ENCODE results near the gene WHRN.

WHRN gene

DNA sequence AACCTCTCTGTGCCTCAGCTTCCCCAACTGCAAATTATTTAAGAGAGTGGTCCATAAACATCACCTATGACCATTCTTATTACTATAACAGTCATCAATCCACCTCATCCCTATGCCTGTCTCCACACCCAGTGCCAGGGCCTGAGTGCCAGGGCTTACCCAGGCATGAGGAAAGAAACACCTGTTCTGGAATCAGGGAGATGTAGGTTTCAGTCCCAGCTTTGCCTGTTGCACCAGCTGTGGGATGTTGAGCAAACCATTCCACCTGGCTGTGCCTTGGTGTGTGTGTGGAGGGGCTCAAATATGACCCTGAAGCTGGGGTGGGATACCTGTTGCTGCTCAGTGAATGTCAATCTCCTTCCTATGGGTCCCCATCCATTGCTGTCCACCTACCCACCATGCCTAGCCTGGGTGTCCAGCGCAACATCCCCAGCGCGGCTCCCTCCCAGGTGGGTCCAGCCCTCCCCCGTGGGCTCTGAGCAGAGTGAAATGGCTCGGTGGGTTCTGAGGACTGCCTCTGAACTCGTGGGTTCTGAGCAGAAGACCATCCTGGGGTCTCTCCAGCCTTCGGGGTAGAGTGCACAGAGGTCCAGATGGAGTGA lies 133.8 kb downstream of the WHRN start:
- H3K36me3 Mint-ChIP-seq (ENCODE audit: low read depth), result peaks cover 73% of the 10 kb centered on the region
- ATAC-seq (no peak), DNase-seq (no peak)
- H3K27me3 Mint-ChIP-seq, result no peaks in the 10 kb centered on the region
- H3K4me3 Mint-ChIP-seq, result peak overlapping the region; percentile 70
- H3K4me1 Mint-ChIP-seq, result peaks cover 87% of the 10 kb centered on the region
- H3K27ac Mint-ChIP-seq, result peak overlapping the region; percentile 84
- H3K9me3 Mint-ChIP-seq, result peaks cover 3% of the 10 kb centered on the region

DNA sequence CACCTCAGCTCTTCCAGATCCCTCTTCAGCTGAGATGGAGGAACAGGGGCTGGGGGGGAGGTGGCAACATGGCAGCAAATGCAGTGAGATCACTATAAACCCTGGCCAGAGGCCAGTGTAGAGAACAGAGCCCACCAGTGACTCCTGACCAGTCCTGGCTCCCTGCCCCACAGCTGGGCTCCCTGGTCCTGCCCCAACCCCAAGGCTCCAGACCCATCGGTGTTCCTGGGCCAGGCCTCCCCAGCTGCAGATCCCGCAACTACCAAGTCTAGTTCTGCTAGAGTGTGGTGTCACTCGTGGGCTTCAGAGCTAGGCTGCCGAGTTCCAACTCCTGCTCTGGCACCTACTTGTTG lies 134.3 kb downstream of the WHRN start:
- Mint-ChIP-seq H3K9me3 (peaks cover 3% of the 10 kb centered on the region), H3K4me3 (no peak overlapping the region), H3K27ac (peak overlapping the region; percentile 84), H3K27me3 (no peaks in the 10 kb centered on the region), H3K4me1 (peaks cover 90% of the 10 kb centered on the region), H3K36me3 (ENCODE audit: low read depth) (peaks cover 76% of the 10 kb centered on the region)
- ATAC-seq (no peak), DNase-seq (no peak)

DNA sequence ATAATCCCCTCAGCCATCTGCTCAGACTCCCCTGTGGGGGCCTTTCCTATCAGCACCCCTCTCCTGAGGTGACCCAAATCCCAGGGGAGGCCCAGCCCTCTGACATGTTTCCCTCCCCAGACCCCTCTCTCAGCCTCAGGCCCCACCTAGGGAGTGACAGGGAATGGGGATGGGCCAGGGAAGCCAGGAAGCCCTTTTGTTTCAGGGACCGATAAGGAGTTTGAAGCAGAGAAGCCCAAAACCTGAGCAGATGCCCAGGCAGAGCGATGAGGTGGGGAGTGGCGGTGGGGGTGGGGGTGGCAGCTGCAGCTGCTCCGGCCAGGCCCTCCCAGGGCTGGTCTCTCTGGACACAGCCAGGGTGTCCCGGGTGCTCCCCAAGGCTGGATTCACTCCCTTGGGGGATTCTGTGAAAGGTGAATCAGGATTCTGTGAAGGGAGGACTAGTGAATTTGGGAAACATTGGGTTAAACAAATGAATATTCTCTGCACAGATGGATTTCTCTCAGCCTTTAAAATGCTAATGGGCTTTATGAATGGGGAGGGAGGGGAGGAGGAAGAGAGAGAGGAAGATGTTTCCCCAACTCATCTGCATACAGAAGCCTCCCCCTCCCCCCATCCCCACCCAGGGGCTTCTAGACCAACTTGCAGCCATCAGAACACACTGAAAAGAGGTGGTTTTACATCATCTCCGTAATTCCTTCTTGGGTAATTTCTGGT lies 134.9 kb downstream of the WHRN start:
- ATAC-seq, result no peak
- Mint-ChIP-seq H3K36me3 (ENCODE audit: low read depth) (peaks cover 76% of the 10 kb centered on the region), H3K27me3 (no peaks in the 10 kb centered on the region), H3K27ac (peak overlapping the region; percentile 84), H3K4me1 (peaks cover 91% of the 10 kb centered on the region), H3K4me3 (no peak overlapping the region), H3K9me3 (peaks cover 3% of the 10 kb centered on the region)
- DNase-seq, result no peak

GRCh38 chr9:114369216-114370130 lies 135.8 kb downstream of the WHRN start:
- no peak for DNase-seq
- Mint-ChIP-seq H3K36me3 (ENCODE audit: low read depth) (peaks cover 78% of the 10 kb centered on the region), H3K9me3 (peaks cover 3% of the 10 kb centered on the region), H3K4me3 (no peak overlapping the region), H3K4me1 (peaks cover 90% of the 10 kb centered on the region), H3K27ac (peak overlapping the region; percentile 74), H3K27me3 (no peaks in the 10 kb centered on the region)
- ATAC-seq, result no peak

DNA sequence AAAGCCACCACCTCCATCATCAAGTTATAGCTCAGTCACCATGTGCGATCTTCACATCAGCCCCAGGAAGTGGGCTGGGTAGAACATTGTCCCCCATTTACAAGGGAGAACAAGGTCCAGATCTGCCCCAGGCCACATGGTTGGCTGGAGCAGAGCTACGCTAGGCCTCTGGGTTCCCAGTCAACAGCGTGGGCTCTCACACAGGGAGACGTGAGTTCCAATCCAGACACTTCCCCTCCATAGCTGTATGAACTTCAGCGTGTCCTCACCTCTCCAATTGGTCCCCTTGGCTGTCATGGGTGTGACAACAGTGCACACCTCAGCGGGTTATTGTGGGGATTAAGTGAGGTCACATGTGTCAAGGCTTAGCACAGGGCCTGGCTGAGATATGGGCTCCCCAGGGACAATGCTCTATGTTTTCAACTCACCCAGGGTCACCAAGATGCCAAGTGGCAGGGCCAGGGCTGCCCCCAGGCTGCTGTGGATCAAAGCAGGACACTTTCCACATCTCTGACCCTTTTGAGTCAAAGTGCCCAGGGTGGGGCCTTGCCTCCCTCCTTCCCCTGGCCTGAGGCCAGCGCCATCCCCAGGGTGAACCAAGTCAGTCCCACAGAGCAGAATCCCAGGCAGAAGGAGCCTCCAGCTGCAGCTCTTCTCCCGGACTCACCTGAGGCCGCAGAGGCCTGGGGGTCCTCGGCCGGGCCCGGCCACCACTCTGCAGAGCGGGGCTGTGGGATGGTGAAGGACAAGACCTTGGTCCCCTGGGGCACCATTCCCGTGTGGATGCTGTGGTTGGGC lies 137.3 kb downstream of the WHRN start:
- Mint-ChIP-seq H3K4me3 (no peak overlapping the region), H3K27me3 (no peaks in the 10 kb centered on the region), H3K36me3 (ENCODE audit: low read depth) (peaks cover 82% of the 10 kb centered on the region), H3K9me3 (peaks cover 3% of the 10 kb centered on the region), H3K4me1 (peaks cover 90% of the 10 kb centered on the region), H3K27ac (peak overlapping the region; percentile 86)
- DNase-seq, result no peak
- no peak for ATAC-seq

DNA sequence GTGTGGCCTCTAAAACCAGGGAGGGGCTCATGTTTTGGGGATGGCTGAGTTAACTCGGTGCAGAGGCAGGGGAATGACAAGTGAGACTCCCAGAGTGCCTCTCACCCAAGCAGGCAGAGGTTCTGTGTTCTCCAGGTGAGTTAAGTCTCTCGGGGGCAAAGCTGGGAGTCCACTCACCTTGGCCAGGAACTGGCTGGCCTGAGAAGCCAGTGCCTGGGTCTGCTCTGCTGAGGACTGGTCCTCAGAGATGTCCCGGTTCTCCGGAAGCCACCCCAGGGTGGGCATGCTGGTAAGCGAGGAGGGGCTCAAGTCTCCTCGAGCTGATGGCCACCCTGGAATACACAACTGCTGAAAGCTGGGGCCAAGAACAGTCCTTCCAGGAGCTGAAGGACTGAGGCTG lies 137.9 kb downstream of the WHRN start:
- Mint-ChIP-seq H3K4me1 (peaks cover 89% of the 10 kb centered on the region), H3K27ac (peak overlapping the region; percentile 86), H3K27me3 (no peaks in the 10 kb centered on the region), H3K4me3 (peak overlapping the region; percentile 53), H3K9me3 (peaks cover 3% of the 10 kb centered on the region), H3K36me3 (ENCODE audit: low read depth) (peaks cover 81% of the 10 kb centered on the region)
- ATAC-seq (no peak), DNase-seq (no peak)

DNA sequence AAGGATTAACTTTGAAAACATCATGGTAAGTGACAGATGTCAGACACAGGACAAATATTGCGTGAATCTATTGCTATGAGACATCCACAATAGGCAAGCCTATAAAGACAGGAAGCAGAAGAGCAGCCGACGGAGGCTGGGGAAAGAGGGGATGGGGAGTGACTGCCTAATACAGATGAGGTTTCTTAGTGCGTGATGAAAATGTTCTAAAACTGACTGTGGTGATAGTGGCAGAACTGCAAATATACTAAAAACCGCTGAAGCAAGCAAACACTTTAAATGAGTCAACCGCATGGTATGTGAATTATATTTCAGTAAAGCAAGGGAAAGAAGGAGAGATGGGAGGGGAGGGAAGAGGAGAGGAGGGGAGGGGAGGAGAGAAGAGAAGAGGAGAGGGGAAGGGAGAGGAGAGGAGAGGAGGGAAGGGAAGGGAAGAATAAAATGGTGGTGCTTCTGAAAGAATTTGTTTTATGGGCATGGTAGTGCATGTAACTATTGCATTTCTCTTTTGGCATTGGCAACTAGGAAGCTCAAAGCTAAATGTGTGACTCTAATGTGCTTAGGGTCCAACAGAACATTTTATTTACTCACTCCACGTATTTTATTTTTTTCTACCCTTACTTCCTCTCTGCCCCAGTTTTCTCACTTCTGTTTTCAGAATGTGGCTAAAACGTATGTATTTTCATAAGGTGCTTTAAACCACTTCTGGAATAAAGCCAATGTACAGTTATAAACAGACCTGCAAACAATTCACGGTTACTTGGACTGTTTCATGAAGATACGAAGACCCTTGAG lies 138.7 kb downstream of the WHRN start:
- DNase-seq (no peak), ATAC-seq (peak; percentile 50)
- Mint-ChIP-seq H3K27ac (peak overlapping the region; percentile 86), H3K4me1 (peaks cover 82% of the 10 kb centered on the region), H3K27me3 (no peaks in the 10 kb centered on the region), H3K36me3 (ENCODE audit: low read depth) (peaks cover 81% of the 10 kb centered on the region), H3K9me3 (peaks cover 3% of the 10 kb centered on the region), H3K4me3 (peak overlapping the region; percentile 53)

- Mint-ChIP-seq H3K4me3 (no peak overlapping the region), H3K27ac (peak overlapping the region; percentile 93), H3K36me3 (ENCODE audit: low read depth) (peaks cover 87% of the 10 kb centered on the region), H3K4me1 (peaks cover 81% of the 10 kb centered on the region), H3K27me3 (no peaks in the 10 kb centered on the region), H3K9me3 (peaks cover 3% of the 10 kb centered on the region)
- ATAC-seq, result no peak
- DNase-seq, result no peak
These were observed 140.1 kb downstream of the WHRN start for GRCh38 chr9:114365194-114365593.

DNA sequence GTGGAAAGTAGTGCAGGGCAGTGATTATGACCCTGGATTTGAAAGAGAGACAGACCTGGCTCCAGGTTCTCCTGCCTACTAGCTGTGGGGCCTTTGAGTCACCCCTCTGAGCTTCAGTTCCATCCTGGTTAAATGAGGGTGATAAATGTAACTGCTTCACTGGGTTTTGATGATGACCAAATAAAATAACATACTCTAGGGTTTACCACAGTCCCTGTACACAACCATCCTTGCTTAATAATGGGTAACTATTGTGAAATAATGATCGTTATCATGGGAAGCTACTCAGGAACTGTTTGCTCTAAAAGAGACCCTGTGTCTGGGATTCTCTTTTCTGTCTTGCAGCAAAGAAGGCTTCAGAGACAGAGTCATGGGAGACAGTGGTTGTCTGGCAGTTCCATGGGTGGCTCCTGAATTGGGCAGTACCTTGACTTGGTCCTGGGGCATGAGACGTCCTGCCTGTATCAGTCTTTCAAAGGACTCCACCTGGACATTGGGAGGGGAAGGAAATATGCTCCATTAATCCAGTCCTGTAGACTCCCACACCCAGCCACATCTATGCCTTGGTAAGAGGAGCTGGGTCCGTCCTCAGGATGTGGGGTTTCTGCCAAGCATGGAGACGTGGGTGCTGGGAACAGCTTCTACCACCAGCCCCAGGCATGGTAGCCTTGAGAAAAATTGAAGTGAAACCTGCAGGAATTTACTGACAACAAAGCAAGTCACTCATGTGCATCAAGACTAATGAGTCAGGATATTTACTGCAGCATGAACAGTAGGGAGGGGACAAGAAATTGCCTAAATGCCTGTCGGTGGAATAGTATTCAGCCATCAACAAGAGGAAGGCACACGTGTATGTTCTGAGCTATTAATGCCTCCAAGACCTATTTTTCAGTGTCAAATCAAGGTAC lies 140.9 kb downstream of the WHRN start:
- Mint-ChIP-seq H3K36me3 (ENCODE audit: low read depth) (peaks cover 86% of the 10 kb centered on the region), H3K27me3 (no peaks in the 10 kb centered on the region), H3K4me3 (peak overlapping the region; percentile 55), H3K27ac (peak overlapping the region; percentile 93), H3K9me3 (no peaks in the 10 kb centered on the region), H3K4me1 (peaks cover 82% of the 10 kb centered on the region)
- no peak for DNase-seq
- peak; percentile 49 for ATAC-seq

- peaks cover 80% of the 10 kb centered on the region for H3K4me1 Mint-ChIP-seq
- no peaks in the 10 kb centered on the region for H3K9me3 Mint-ChIP-seq
- DNase-seq (no peak), ATAC-seq (peak; percentile 75)
- peak overlapping the region; percentile 55 for H3K4me3 Mint-ChIP-seq
- H3K27me3 Mint-ChIP-seq, result no peaks in the 10 kb centered on the region
- H3K27ac Mint-ChIP-seq, result peak overlapping the region; percentile 93
- H3K36me3 Mint-ChIP-seq (ENCODE audit: low read depth), result peaks cover 88% of the 10 kb centered on the region
These were observed 141.8 kb downstream of the WHRN start for GRCh38 chr9:114363424-114363823.

DNA sequence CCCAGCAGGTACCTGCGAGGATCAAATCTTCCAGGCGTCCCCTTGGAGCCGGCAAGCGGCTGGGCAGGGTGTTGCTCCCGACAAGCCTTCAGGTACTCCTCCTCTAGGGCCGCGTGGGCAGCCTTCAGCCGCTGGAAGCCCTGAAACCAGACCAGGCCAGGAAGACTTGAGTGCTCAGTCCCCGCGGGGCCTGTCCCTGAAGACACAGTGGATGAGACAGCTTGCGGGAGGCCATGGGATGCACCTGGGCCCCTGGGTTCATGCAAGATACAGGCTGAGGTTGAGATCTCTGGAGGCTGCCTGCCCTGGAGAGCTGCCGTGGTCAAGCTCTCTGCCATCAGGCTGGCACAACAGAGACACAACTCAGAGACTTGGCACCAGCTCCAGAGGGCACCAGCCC lies 142.9 kb downstream of the WHRN start:
- ATAC-seq (no peak), DNase-seq (no peak)
- Mint-ChIP-seq H3K27ac (peak overlapping the region; percentile 93), H3K36me3 (ENCODE audit: low read depth) (peaks cover 85% of the 10 kb centered on the region), H3K9me3 (no peaks in the 10 kb centered on the region), H3K4me3 (no peak overlapping the region), H3K4me1 (peaks cover 72% of the 10 kb centered on the region), H3K27me3 (no peaks in the 10 kb centered on the region)

DNA sequence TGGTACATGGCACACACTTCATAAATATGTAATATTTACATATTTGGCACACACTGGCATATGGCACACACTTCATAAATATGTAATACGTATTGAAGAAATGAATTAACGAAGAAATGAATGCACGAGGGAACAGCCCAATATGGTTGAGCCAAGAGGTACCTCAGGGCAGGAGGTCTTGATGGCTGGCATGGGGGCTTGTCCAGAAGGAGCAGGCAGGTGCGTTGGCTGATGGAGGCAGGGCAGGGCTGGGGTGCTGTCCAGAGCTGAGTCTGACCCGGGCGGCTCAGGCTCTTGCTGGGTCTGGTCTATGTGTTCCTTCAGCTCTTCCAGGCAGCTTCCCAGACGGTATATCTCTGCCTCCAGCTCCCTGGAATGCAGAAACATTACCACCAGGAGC lies 143.7 kb downstream of the WHRN start:
- peaks cover 65% of the 10 kb centered on the region for H3K4me1 Mint-ChIP-seq
- H3K27me3 Mint-ChIP-seq, result no peaks in the 10 kb centered on the region
- no peak for ATAC-seq
- H3K36me3 Mint-ChIP-seq (ENCODE audit: low read depth), result peaks cover 83% of the 10 kb centered on the region
- peak overlapping the region; percentile 87 for H3K27ac Mint-ChIP-seq
- no peak overlapping the region for H3K4me3 Mint-ChIP-seq
- DNase-seq, result no peak
- H3K9me3 Mint-ChIP-seq, result no peaks in the 10 kb centered on the region

GRCh38 chr9:114359801-114360200 lies 145.5 kb downstream of the WHRN start:
- peaks cover 51% of the 10 kb centered on the region for H3K4me1 Mint-ChIP-seq
- H3K9me3 Mint-ChIP-seq, result no peaks in the 10 kb centered on the region
- H3K36me3 Mint-ChIP-seq (ENCODE audit: low read depth), result peaks cover 73% of the 10 kb centered on the region
- no peak overlapping the region for H3K4me3 Mint-ChIP-seq
- no peaks in the 10 kb centered on the region for H3K27me3 Mint-ChIP-seq
- DNase-seq (no peak), ATAC-seq (no peak)
- H3K27ac Mint-ChIP-seq, result peak overlapping the region; percentile 87
